OCI-LY1 (cell line): ENCODE data around the gene HBG2.

ENCODE experiments used
- EZH2 ChIP-seq: fragments of 200-600 bp; sonication (generic), shearing (Covaris generic); IDR thresholded peaks from 2 replicates; pipeline ENCODE4 v1.8.0; 2017; ENCODE audit warnings: borderline replicate concordance, mixed run types, mild to moderate bottlenecking, antibody characterized with exemption, low read length, moderate library complexity, mixed read lengths
- TF ChIP-seq, protein P1 (sequence below): fragments of 200-600 bp; sonication (generic), shearing (Covaris generic); IDR thresholded peaks from 2 replicates; pipeline ENCODE4 v1.5.1; 2017; ENCODE audit warnings: mild to moderate bottlenecking, antibody characterized with exemption, low read length, moderate library complexity, mixed read lengths

- TF ChIP-seq, protein P1, sequence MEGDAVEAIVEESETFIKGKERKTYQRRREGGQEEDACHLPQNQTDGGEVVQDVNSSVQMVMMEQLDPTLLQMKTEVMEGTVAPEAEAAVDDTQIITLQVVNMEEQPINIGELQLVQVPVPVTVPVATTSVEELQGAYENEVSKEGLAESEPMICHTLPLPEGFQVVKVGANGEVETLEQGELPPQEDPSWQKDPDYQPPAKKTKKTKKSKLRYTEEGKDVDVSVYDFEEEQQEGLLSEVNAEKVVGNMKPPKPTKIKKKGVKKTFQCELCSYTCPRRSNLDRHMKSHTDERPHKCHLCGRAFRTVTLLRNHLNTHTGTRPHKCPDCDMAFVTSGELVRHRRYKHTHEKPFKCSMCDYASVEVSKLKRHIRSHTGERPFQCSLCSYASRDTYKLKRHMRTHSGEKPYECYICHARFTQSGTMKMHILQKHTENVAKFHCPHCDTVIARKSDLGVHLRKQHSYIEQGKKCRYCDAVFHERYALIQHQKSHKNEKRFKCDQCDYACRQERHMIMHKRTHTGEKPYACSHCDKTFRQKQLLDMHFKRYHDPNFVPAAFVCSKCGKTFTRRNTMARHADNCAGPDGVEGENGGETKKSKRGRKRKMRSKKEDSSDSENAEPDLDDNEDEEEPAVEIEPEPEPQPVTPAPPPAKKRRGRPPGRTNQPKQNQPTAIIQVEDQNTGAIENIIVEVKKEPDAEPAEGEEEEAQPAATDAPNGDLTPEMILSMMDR: no peak
- TF ChIP-seq EZH2: no peak
These were observed 25.0 kb upstream of the HBG2 start for GRCh38 chr11:5279471-5280090.
